GM12891 (cell line): ENCODE results near the gene PACSIN2.

ENCODE experiments used
- DNase-seq: peaks from one replicate; pipeline ENCODE4 v3.0.0; 2011; ENCODE audit warnings: low spot score; ENCODE audit not compliant: insufficient read length
- FAIRE-seq: peaks from 2 replicates; lab custom pipeline; 2011; peaks lifted over from hg19 to GRCh38; lab: Jason Lieb, UNC
- PAX5 ChIP-seq: IDR thresholded peaks from 2 replicates; pipeline ENCODE4 v1.6.1; 2011; ENCODE audit warnings: low read length, moderate library complexity, mild to moderate bottlenecking; ENCODE audit not compliant: insufficient read depth, severe bottlenecking
- POLR2A ChIP-seq: IDR thresholded peaks from 2 replicates; pipeline ENCODE4 v1.6.1; 2011; ENCODE audit warnings: low read depth, low read length, control low read depth
- POLR2AphosphoS5 ChIP-seq: IDR thresholded peaks from 2 replicates; pipeline ENCODE4 v1.6.1; 2011; ENCODE audit warnings: low read depth, low read length, control low read depth
- POU2F2 ChIP-seq: IDR thresholded peaks from 2 replicates; pipeline ENCODE4 v1.6.1; 2011; ENCODE audit warnings: low read depth, mild to moderate bottlenecking, control low read depth, low read length, moderate library complexity
- SPI1 ChIP-seq: IDR thresholded peaks from 2 replicates; pipeline ENCODE4 v1.6.1; 2011; ENCODE audit warnings: low read depth, low read length, control low read depth
- TAF1 ChIP-seq: IDR thresholded peaks from 2 replicates; pipeline ENCODE4 v1.6.1; 2011; ENCODE audit warnings: low read depth, low read length, control low read depth

Gene PACSIN2

GRCh38 chr22:42910221-42910942 lies 104.6 kb downstream of the PACSIN2 start:
- TF ChIP-seq POU2F2 = no peak
- TF ChIP-seq SPI1 = no peak
- TF ChIP-seq POLR2A = no peak
- TF ChIP-seq POLR2AphosphoS5 = no peak
- TF ChIP-seq PAX5 = no peak
- TF ChIP-seq TAF1 = no peak
- FAIRE-seq = no peak
- no peak for DNase-seq

GRCh38 chr22:42909363-42910058 lies 105.4 kb downstream of the PACSIN2 start:
- FAIRE-seq (no peak), DNase-seq (no peak)
- TF ChIP-seq POLR2A = no peak
- no peak for TF ChIP-seq POU2F2
- no peak for TF ChIP-seq SPI1
- no peak for TF ChIP-seq PAX5
- TF ChIP-seq TAF1 = no peak
- no peak for TF ChIP-seq POLR2AphosphoS5

DNA sequence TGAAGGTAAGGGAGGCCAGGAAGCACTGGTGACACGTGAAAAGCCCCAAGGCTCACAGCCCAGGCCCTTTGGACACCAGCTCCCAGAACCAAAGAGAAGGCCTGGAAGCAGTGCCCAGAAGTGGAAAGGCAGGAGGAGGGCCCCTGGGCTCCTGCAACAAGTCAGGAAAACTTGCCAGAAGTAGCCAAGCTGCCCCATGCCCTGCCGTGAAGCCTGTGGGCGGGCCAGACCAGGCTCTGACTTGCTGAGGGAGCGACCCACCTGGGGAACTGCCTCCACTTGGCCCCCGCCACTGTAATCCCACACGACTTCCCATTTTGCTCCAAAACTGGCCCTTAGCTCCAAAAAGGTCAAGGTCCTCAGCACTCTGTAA lies 106.6 kb downstream of the PACSIN2 start:
- no peak for DNase-seq
- FAIRE-seq = no peak
- no peak for TF ChIP-seq POU2F2
- TF ChIP-seq PAX5 = no peak
- no peak for TF ChIP-seq TAF1
- TF ChIP-seq POLR2A = no peak
- no peak for TF ChIP-seq POLR2AphosphoS5
- TF ChIP-seq SPI1 = no peak

GRCh38 chr22:42907404-42908373 lies 107.3 kb downstream of the PACSIN2 start:
- DNase-seq = no peak
- TF ChIP-seq PAX5 = no peak
- no peak for TF ChIP-seq POLR2AphosphoS5
- TF ChIP-seq POLR2A = no peak
- TF ChIP-seq POU2F2 = no peak
- no peak for TF ChIP-seq TAF1
- FAIRE-seq = no peak

- no peak for FAIRE-seq
- no peak for DNase-seq
- TF ChIP-seq SPI1 (no peak), POU2F2 (no peak), POLR2A (no peak), PAX5 (no peak), POLR2AphosphoS5 (no peak), TAF1 (no peak)
Observed at GRCh38 chr22:42906605-42907348, 108.2 kb downstream of the PACSIN2 start.

- TF ChIP-seq SPI1 (no peak), POLR2A (no peak)
- no peak for DNase-seq
- FAIRE-seq = peak; percentile 62
Observed at GRCh38 chr22:42905702-42906183, 109.2 kb downstream of the PACSIN2 start.

GRCh38 chr22:42905217-42905616 lies 109.7 kb downstream of the PACSIN2 start:
- DNase-seq = no peak
- no peak for FAIRE-seq
- no peak for TF ChIP-seq POLR2A
- no peak for TF ChIP-seq POLR2AphosphoS5

- FAIRE-seq (no peak), DNase-seq (no peak)
- no peak for TF ChIP-seq TAF1
Observed at GRCh38 chr22:42904050-42904449, 110.9 kb downstream of the PACSIN2 start.

DNA sequence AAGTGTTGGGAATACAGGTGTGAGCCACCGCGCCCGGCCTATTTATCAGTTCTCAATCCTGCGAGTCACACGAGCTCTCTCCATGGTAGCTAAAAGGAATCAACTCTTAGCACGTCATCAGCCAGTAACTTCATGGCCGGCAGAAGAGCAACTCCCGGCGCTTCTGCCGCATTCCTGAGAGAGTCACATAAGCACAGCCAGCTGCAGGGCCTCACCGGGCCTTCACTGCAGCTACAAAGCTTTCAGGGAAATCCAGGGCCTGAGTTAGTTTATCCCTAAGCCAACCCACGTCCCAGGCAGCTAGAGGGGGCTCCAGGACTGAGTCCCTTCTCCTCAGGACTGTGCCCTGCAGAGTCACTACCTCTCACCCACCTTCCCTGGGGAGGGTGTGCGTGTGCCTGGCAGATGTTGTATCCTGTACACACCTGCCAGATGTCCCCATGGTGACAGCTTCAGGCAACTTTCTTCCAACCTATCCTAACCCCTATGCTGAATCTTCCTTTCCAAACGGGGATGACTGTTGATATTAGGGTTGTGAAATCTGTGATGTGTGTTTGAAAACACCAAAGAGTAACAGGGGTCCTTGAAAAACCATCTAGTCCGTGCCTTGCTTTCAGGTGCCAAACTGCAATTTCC lies 112.0 kb downstream of the PACSIN2 start:
- FAIRE-seq (no peak), DNase-seq (no peak)
- TF ChIP-seq POLR2AphosphoS5 (no peak), TAF1 (no peak), POU2F2 (no peak), SPI1 (no peak), PAX5 (no peak), POLR2A (no peak)
